HG03139 (cell line): ENCODE data around the gene ESPL1.
"Not testable (repeated sequence)": the region's sequence is repeated elsewhere in the genome, so short reads cannot be mapped to it uniquely, and the experiment has no call there.

Experiments used
- ATAC-seq: cut with Tn5 transposase; IDR thresholded peaks from one replicate; pipeline ENCODE4 v1.9.1; 2021; ENCODE audit not compliant: unreplicated experiment

ESPL1 gene

GRCh38 chr12:53297106-53297505, 29.0 kb downstream of the ESPL1 start:
- not testable (repeated sequence) for ATAC-seq

GRCh38 chr12:53298164-53298563, 30.1 kb downstream of the ESPL1 start:
- ATAC-seq, result no peak

GRCh38 chr12:53299101-53299453, 31.0 kb downstream of the ESPL1 start:
- no peak for ATAC-seq

GRCh38 chr12:53299454-53300180, 31.5 kb downstream of the ESPL1 start, which contains the start of gene MYG1:
TSS of gene MYG1 (plus strand) at chr12:53299695. CDS start at chr12:53299738, 43 bp downstream.
- peak; percentile 67 for ATAC-seq

- no peak for ATAC-seq
Observed at GRCh38 chr12:53300187-53300586, 32.1 kb downstream of the ESPL1 start.

- ATAC-seq, result no peak
Observed at GRCh38 chr12:53302903-53303302, 34.8 kb downstream of the ESPL1 start.

GRCh38 chr12:53306826-53307225, 38.7 kb downstream of the ESPL1 start:
- no peak for ATAC-seq

GRCh38 chr12:53308276-53308675, 40.2 kb downstream of the ESPL1 start:
- ATAC-seq, result no peak

- ATAC-seq, result no peak
Observed at GRCh38 chr12:53313996-53314395, 45.9 kb downstream of the ESPL1 start.

- no peak for ATAC-seq
Observed at GRCh38 chr12:53320352-53321195, 52.5 kb downstream of the ESPL1 start.

GRCh38 chr12:53324113-53324778, 56.1 kb downstream of the ESPL1 start:
- no peak for ATAC-seq

GRCh38 chr12:53324779-53325510, 56.8 kb downstream of the ESPL1 start:
- ATAC-seq, result peak; percentile 48

GRCh38 chr12:53325511-53326061, 57.5 kb downstream of the ESPL1 start:
- ATAC-seq, result no peak

- ATAC-seq, result no peak
Observed at GRCh38 chr12:53326460-53327185, 58.5 kb downstream of the ESPL1 start.

- no peak for ATAC-seq
Observed at GRCh38 chr12:53327435-53328042, 59.4 kb downstream of the ESPL1 start.

GRCh38 chr12:53328043-53328435, 59.9 kb downstream of the ESPL1 start:
- no peak for ATAC-seq

GRCh38 chr12:53330671-53331070, 62.6 kb downstream of the ESPL1 start:
- no peak for ATAC-seq

- not testable (repeated sequence) for ATAC-seq
Observed at GRCh38 chr12:53332339-53332738, 64.2 kb downstream of the ESPL1 start.

GRCh38 chr12:53332744-53333143, 64.6 kb downstream of the ESPL1 start:
- ATAC-seq, result no peak

- no peak for ATAC-seq
Observed at GRCh38 chr12:53333289-53333688, 65.2 kb downstream of the ESPL1 start.
